Adrenal gland (tissue), 12 donors: ENCODE data around the gene KLF16. TPM values are rescaled to one million over a fixed set of nuclear protein-coding genes. Genes with fewer than 3 reads are reported as not detected.
A peak's percentile ranks its signal among the peaks of the same experiment; 100 is the strongest.

Source experiments
- DNase-seq, 7 donors: peaks; one replicate each; pipeline ENCODE4 v3.0.0-alpha.2; 2019 to 2020
- H3K27ac ChIP-seq, 5 donors: fragments of 200-600 bp; sonication (generic) in 4 of 5; 1 replicate in 3 of 5; 2 replicates in 2 of 5; pipeline versions ENCODE4 v1.5.1 to v1.8.0; 2016 to 2020; ENCODE audit warnings: mild to moderate bottlenecking in 1 of 5
- H3K27me3 ChIP-seq: fragments of 200-600 bp; 2 replicates; pipeline ENCODE4 v1.8.0; 2021
- H3K36me3 ChIP-seq, 2 donors: fragments of 200-600 bp; replicated peaks in 1 of 2; 1 replicate in 1 of 2; 2 replicates in 1 of 2; pipeline versions ENCODE4 v1.5.1 to v1.8.0; 2018 to 2022
- H3K4me1 ChIP-seq, 2 donors: fragments of 200-600 bp; replicated peaks in 1 of 2; 1 replicate in 1 of 2; 2 replicates in 1 of 2; pipeline versions ENCODE4 v1.5.1 to v1.8.0; 2018 to 2021
- H3K4me3 ChIP-seq, 4 donors: fragments of 200-600 bp; sonication (generic) in 3 of 4; one replicate each; pipeline ENCODE4 v1.5.1; 2016 to 2018
- H3K9me3 ChIP-seq, 3 donors: fragments of 200-600 bp; sonication (generic) in 1 of 3; replicated peaks in 1 of 3; 1 replicate in 2 of 3; 2 replicates in 1 of 3; pipeline versions ENCODE4 v1.5.1 to v1.8.0; 2016 to 2021
- CTCF ChIP-seq, 6 experiments: fragments of 450-650 bp in 4 of 6; fragments of 200-600 bp in 2 of 6; sonication (generic) in 1 of 6; IDR thresholded peaks; 1 replicate in 5 of 6; 2 replicates in 1 of 6; pipeline versions ENCODE4 v1.5.1 to v1.8.0; 2016 to 2021; ENCODE audit warnings: antibody characterized with exemption in 6 of 6, mild to moderate bottlenecking in 2 of 6, moderate library complexity in 1 of 6
- POLR2A ChIP-seq, 2 donors: fragments of 450-650 bp; IDR thresholded peaks; one replicate each; pipeline ENCODE4 v1.6.1; 2017; ENCODE audit warnings: antibody characterized with exemption in 2 of 2, mild to moderate bottlenecking in 2 of 2, moderate library complexity in 1 of 2
- WGBS, 4 donors: extraction: QIAGEN DNeasy Blood & Tissue Kit in 2 of 4; methylation state at CpG; one replicate each; pipeline versions ENCODE4 v1.1.5 to v1.1.7; 2013 to 2017; 5-methylcytosine and 5-hydroxymethylcytosine counted together
- intact Hi-C, 2 donors: fragments of 100-400 bp; cut with DNase I; formaldehyde crosslinking; loops; one replicate each; pipeline versions ENCODE4 v1.14.1 to v1.15.0; 2022 to 2023
- polyA plus RNA-seq, 3 donors: library from polyadenylated mRNA; stranded (reverse); fragments of 200-250 nt in 2 of 3; fragments of 350-450 nt in 1 of 3; fragmentation: Illumina TruSeq in 1 of 3; extraction: RNeasy Lipid Tissue Mini Kit (QIAGEN cat#74804) in 1 of 3; gene quantifications; one replicate each; pipeline ENCODE4 v1.2.3, GENCODE V29; 2013 to 2014
- total RNA-seq, 9 donors: library from RNA; depleted of rRNA in 4 of 9; stranded (reverse); fragments of >200 nt in 4 of 9; fragments of 120-200 nt in 1 of 9; fragmentation: NEBNext Ultra II Directional in 1 of 9; extraction: Animal tissue kit (Norgen Biotek cat#: 25700) in 1 of 9; gene quantifications; one replicate each; pipeline versions ENCODE4 v1.1.0 to v1.2.4, GENCODE V29; 2013 to 2023
- donor health status: healthy with polysubstance abuse.
- donor health status: Bipolar disorder and iron deficiency.
- donor health status: DM: yes; HTN: yes; CAD: no.
- donor health status: DM: no; HTN: no; CAD: no.
- donor health status: DM: no; HTN: no; CAD: no.
- donor health status: DM: yes; HTN: yes; CAD: no.

KLF16 gene
- total and polyA plus RNA-seq, 12 donors: 2.0 to 28.1 (median 13.9) TPM

GRCh38 chr19:1817553-1818179, 45.7 kb downstream of the KLF16 start:
- TF ChIP-seq POLR2A (IDR thresholded peaks at IDR 0.05): no peak
- no peak for TF ChIP-seq CTCF (IDR thresholded peaks at IDR 0.05)
- H3K4me1 ChIP-seq: peaks cover 9 to 19% of the 10 kb centered on the region in 2 donors
- no peak overlapping the region for H3K27ac ChIP-seq
- H3K36me3 ChIP-seq: peaks cover 0 to 78% of the 10 kb centered on the region in 2 donors
- no peaks in the 10 kb centered on the region for H3K27me3 ChIP-seq
- WGBS, 4 donors: 76 to 86% (median 84%) methylated on average over 7 to 25 of the region's 25 CpGs
- H3K9me3 ChIP-seq: no peaks in the 10 kb centered on the region
- intact Hi-C loops: loop anchor here in 1 of 2 donors (10.0 kb wide), 1 partner anchor 273 kb away; no protein-coding TSS in a partner anchor
- DNase-seq: peak in 1 of 7 donors; percentile 23
- no peak overlapping the region for H3K4me3 ChIP-seq

- Histone ChIP-seq H3K9me3 (no peaks in the 10 kb centered on the region), H3K4me3 (no peak overlapping the region), H3K27ac (no peak overlapping the region), H3K36me3 (peaks cover 0 to 70% of the 10 kb centered on the region in 2 donors), H3K4me1 (peaks cover 10 to 22% of the 10 kb centered on the region in 2 donors), H3K27me3 (no peaks in the 10 kb centered on the region)
- peak in 2 of 7 donors; percentile 7 to 26 for DNase-seq
- 83 to 88% (median 86%) methylated on average over 4 to 36 of the region's 36 CpGs for WGBS, 4 donors
- intact Hi-C loops: loop anchor here in 1 of 2 donors (10.0 kb wide), 1 partner anchor 272 kb away; no protein-coding TSS in a partner anchor
- no peak for TF ChIP-seq CTCF (IDR thresholded peaks at IDR 0.05)
- TF ChIP-seq POLR2A (IDR thresholded peaks at IDR 0.05): no peak
Measured at GRCh38 chr19:1816530-1817298, 46.7 kb downstream of the KLF16 start.

GRCh38 chr19:1815605-1816529, 47.5 kb downstream of the KLF16 start:
- TF ChIP-seq CTCF (IDR thresholded peaks at IDR 0.05) (no peak), POLR2A (IDR thresholded peaks at IDR 0.05) (no peak)

More at GRCh38 chr19:1815605-1816529, 47.5 kb downstream of the KLF16 start:
- no peaks in the 10 kb centered on the region for H3K27me3 ChIP-seq
- 76 to 82% (median 80%) methylated on average over 15 to 61 of the region's 61 CpGs for WGBS, 4 donors
- DNase-seq: peak in 2 of 7 donors; percentile 25 to 32
- intact Hi-C loops: loop anchor here in 1 of 2 donors (10.0 kb wide), 1 partner anchor 271 kb away; no protein-coding TSS in a partner anchor
- peaks cover 12 to 24% of the 10 kb centered on the region in 2 donors for H3K4me1 ChIP-seq
- H3K27ac ChIP-seq: no peak overlapping the region
- H3K36me3 ChIP-seq: peaks cover 0 to 61% of the 10 kb centered on the region in 2 donors
- no peaks in the 10 kb centered on the region for H3K9me3 ChIP-seq
- H3K4me3 ChIP-seq: no peak overlapping the region
